MCF 10A (cell line): ENCODE results near the gene IGFBPL1. TPM values are rescaled to one million over a fixed set of nuclear protein-coding genes. Genes with fewer than 3 reads are reported as not detected.
"Not testable (repeated sequence)": the region's sequence is repeated elsewhere in the genome, so short reads cannot be mapped to it uniquely, and the experiment has no call there.

Experiments
- Bru-seq: library from RNA; stranded (reverse); fragments of 400-500 nt; gene quantifications from one replicate; lab custom pipeline; 2021; lab: Mats Ljungman, UMichigan
- BruChase-seq, 2 experiments: library from RNA; stranded (reverse); fragments of 400-500 nt; gene quantifications; one replicate each; lab custom pipeline; 2021; lab: Mats Ljungman, UMichigan
- BruUV-seq: library from RNA; stranded (reverse); fragments of 400-500 nt; replicated peaks from 2 replicates; lab custom pipeline; 2021; lab: Mats Ljungman, UMichigan
- CTCF ChIA-PET: fragments of 300-600 bp; sonication (Branson Sonifier 250); formaldehyde crosslinking; extraction: SDS; loops from one replicate; lab custom pipeline; 2021; ENCODE audit warnings: antibody characterized with exemption, inconsistent platforms; lab: Yijun Ruan, JAX
- POLR2A ChIA-PET: fragments of 300-600, 350-650 bp; sonication (Branson Sonifier 250); formaldehyde crosslinking; extraction: SDS; loops from one replicate; lab custom pipeline; 2020; ENCODE audit warnings: antibody characterized with exemption, inconsistent platforms; lab: Yijun Ruan, JAX
- DNase-seq: peaks from one replicate; pipeline ENCODE4 v3.0.0-alpha.2; 2018; ENCODE audit not compliant: unreplicated experiment
- H3K27ac Mint-ChIP-seq: one replicate; pipeline ENCODE4 v1.8.0; 2022; ENCODE audit warnings: mild to moderate bottlenecking, low read depth, mixed read lengths; ENCODE audit not compliant: unreplicated experiment
- H3K27me3 Mint-ChIP-seq: one replicate; pipeline ENCODE4 v1.8.0; 2022; ENCODE audit warnings: mixed read lengths; ENCODE audit not compliant: insufficient read depth, unreplicated experiment
- H3K36me3 Mint-ChIP-seq: one replicate; pipeline ENCODE4 v1.8.0; 2022; ENCODE audit warnings: mild to moderate bottlenecking, moderate library complexity, mixed read lengths; ENCODE audit not compliant: insufficient read depth, unreplicated experiment
- H3K4me1 Mint-ChIP-seq: one replicate; pipeline ENCODE4 v1.8.0; 2022; ENCODE audit warnings: mixed read lengths; ENCODE audit not compliant: insufficient read depth, unreplicated experiment
- H3K4me3 Mint-ChIP-seq: one replicate; pipeline ENCODE4 v1.8.0; 2022; ENCODE audit warnings: mild to moderate bottlenecking, moderate library complexity, mixed read lengths; ENCODE audit not compliant: unreplicated experiment
- H3K9me3 Mint-ChIP-seq: one replicate; pipeline ENCODE4 v1.8.0; 2022; ENCODE audit warnings: mixed read lengths; ENCODE audit not compliant: unreplicated experiment
- intact Hi-C: fragments of 100-400 bp; cut with micrococcal nuclease; formaldehyde crosslinking; loops from 2 replicates; pipeline ENCODE4 v1.14.1; 2022
- long read RNA-seq: library from polyadenylated mRNA; stranded (forward); transcript quantifications from one replicate; pipeline ENCODE4 v2.0.0, GENCODE V29; 2022
- total RNA-seq: library from RNA; stranded (reverse); gene quantifications from 2 replicates; pipeline ENCODE4 v1.2.3, GENCODE V29; 2022
- TF ChIP-seq, protein P1 (sequence below): fragments of 200-600 bp; IDR thresholded peaks from one replicate; pipeline ENCODE4 v1.8.0; 2022; ENCODE audit warnings: antibody characterized with exemption, mild to moderate bottlenecking; ENCODE audit not compliant: unreplicated experiment

IGFBPL1 gene, protein sequence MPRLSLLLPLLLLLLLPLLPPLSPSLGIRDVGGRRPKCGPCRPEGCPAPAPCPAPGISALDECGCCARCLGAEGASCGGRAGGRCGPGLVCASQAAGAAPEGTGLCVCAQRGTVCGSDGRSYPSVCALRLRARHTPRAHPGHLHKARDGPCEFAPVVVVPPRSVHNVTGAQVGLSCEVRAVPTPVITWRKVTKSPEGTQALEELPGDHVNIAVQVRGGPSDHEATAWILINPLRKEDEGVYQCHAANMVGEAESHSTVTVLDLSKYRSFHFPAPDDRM
- not detected in 2 replicates for total RNA-seq
- not detected for Bru-seq, nascent RNA
- BruChase-seq, experiment 1, labeled RNA remaining after a 6-hour chase, result not detected
- not detected for BruChase-seq, experiment 2, labeled RNA remaining after a 2-hour chase
- long read RNA-seq, result 0 reads

DNA sequence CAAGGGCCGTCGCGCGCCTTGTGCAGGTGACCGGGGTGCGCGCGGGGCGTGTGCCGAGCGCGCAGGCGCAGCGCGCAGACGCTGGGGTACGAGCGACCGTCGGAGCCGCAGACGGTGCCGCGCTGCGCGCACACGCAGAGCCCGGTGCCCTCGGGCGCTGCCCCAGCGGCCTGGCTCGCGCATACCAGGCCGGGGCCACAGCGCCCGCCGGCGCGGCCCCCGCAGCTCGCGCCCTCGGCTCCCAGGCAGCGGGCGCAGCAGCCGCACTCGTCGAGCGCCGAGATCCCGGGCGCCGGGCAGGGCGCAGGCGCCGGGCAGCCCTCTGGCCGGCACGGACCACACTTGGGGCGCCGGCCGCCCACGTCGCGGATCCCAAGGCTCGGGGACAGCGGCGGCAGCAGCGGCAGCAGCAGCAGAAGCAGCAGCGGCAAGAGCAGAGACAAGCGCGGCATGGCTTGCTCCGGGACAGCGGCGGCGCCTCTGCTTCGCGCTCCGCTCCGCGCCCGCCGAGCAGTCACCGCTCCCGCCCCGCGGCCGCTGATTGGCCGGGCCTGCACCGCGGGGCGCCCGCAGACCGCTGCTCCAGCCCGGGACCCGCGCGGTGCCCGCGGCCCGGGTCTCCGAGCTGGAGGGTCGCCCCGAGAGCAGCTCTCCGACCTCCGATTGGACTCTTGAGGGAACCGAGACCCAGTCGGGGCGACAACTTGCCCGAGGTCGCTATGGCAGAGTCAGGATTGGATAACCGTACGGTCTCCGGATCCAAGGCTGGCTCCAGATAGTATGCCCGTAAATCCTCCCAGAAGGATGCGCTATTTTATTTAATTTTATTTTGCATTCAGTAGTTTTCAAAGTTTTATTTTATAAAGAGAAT is at the start of gene IGFBPL1:
TSS of gene IGFBPL1 (minus strand) at position 482 of the 871 bp plus-strand sequence. CDS start at position 452, 30 bp downstream.
- no peak within 1 kb of the TSS for H3K27ac Mint-ChIP-seq
- H3K4me1 Mint-ChIP-seq, result no peaks in the 10 kb centered on the region
- no peak within 1 kb of the TSS for H3K4me3 Mint-ChIP-seq
- TF ChIP-seq, protein P1, sequence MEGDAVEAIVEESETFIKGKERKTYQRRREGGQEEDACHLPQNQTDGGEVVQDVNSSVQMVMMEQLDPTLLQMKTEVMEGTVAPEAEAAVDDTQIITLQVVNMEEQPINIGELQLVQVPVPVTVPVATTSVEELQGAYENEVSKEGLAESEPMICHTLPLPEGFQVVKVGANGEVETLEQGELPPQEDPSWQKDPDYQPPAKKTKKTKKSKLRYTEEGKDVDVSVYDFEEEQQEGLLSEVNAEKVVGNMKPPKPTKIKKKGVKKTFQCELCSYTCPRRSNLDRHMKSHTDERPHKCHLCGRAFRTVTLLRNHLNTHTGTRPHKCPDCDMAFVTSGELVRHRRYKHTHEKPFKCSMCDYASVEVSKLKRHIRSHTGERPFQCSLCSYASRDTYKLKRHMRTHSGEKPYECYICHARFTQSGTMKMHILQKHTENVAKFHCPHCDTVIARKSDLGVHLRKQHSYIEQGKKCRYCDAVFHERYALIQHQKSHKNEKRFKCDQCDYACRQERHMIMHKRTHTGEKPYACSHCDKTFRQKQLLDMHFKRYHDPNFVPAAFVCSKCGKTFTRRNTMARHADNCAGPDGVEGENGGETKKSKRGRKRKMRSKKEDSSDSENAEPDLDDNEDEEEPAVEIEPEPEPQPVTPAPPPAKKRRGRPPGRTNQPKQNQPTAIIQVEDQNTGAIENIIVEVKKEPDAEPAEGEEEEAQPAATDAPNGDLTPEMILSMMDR, result no peak
- ChIA-PET POLR2A (no interaction called here), CTCF (interaction anchor here (0.6 kb wide), 1 partner anchor 944 kb away, joined by 4 read pairs; no protein-coding TSS in a partner anchor)
- DNase-seq, result no peak
- BruUV-seq, result no TSS peak
- H3K27me3 Mint-ChIP-seq, result peaks cover 38% of the 10 kb centered on the region
- intact Hi-C loops, result no loop called here
- no peaks in the 10 kb centered on the region for H3K9me3 Mint-ChIP-seq
- no peaks in the 10 kb centered on the region for H3K36me3 Mint-ChIP-seq

DNA sequence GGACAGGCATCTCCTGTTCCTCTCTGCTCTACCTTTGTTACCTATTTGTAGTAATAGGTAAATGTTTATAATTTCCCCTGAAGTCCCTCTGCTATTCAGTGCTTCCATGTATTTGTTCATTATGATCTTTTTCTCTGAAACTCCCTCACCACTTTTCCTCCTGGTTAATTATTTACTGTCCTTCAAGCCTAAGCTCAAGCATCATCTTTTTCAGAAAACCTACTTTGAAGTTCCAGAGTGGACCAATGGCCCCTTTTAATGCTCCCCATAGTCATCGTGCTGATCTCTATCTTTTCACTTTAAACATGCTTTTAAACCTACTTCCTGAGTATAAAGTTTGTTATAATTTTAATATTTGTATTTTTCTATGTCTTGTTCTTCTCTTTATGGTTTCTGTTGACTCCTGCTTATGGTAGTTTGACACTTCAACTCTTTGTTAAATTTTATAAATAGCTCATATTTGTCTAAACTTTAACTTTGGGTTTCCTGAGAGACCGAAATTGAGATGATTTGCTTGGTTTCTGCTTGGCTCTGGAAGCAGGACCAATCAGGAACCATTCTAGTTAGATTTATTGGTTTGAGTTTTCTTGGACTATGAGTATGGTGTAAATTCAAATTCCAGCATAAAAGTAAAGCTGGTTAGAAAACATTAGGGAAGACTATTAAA is 48.5 kb upstream of the IGFBPL1 start:
- intact Hi-C loops, H3K9me3 Mint-ChIP-seq, POLR2A ChIA-PET, H3K27ac Mint-ChIP-seq, H3K36me3 Mint-ChIP-seq, DNase-seq, BruUV-seq, H3K4me3 Mint-ChIP-seq: not testable (repeated sequence)
- peaks cover 19% of the 10 kb centered on the region for H3K27me3 Mint-ChIP-seq
- CTCF ChIA-PET, result interaction anchor here (0.6 kb wide), 1 partner anchor 15 kb away, joined by 3 read pairs; no protein-coding TSS in a partner anchor
- H3K4me1 Mint-ChIP-seq, result peaks cover 11% of the 10 kb centered on the region

DNA sequence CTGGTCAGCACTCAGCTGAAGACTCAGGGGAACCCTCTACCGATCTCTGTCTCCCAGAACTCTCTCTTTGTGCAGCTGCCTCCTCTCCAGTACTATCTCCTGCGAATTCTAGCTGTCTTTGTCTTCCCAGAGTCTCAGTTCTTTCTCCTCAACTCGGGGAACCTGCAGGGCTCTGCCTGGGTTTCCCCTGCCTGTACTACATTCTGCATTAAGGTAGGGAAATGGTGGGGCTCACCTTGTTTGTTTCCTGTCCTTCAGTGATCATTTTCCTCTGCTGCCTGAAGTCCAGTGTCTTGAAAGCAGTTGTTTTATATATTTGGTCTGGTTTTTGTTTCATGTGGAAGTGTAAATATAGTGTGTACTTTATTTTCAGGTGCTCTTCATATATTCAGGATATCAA is 43.1 kb upstream of the IGFBPL1 start:
- ChIA-PET CTCF (interaction anchor here (0.7 to 0.9 kb wide), 2 partner anchors 34 to 35 kb away, joined by 3 read pairs; no protein-coding TSS in a partner anchor), POLR2A (no interaction called here)
- Mint-ChIP-seq H3K27me3 (peaks cover 47% of the 10 kb centered on the region), H3K27ac (no peak overlapping the region), H3K4me3 (no peak overlapping the region), H3K36me3 (peaks cover 7% of the 10 kb centered on the region), H3K9me3 (no peaks in the 10 kb centered on the region), H3K4me1 (peaks cover 4% of the 10 kb centered on the region)
- no peak for DNase-seq
- TF ChIP-seq, protein P1, result no peak
- no TSS peak for BruUV-seq
- intact Hi-C loops, result no loop called here

DNA sequence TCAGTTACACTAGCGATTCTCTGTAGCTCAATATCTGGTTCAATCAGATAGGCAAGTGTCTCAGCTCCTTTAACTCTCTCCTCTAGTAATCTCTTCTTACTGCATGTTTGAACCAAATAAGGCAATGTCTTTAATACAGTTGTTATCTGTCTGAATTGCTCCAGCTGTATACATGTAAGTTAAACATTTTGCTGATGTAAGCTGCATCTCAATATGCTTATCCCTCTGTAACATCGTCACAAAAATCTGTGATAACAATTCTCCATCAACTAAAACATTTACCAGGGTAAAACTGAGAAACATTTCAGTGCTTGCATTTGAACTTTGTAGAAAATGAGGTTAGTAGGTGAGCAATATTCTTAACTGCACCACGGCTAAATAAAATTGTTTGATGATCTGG is 29.6 kb upstream of the IGFBPL1 start:
- DNase-seq, result no peak

More for the DNA sequence above, 29.6 kb upstream of the IGFBPL1 start:
- no TSS peak for BruUV-seq
- Mint-ChIP-seq H3K4me3 (no peak overlapping the region), H3K27me3 (no peaks in the 10 kb centered on the region), H3K36me3 (no peaks in the 10 kb centered on the region), H3K27ac (no peak overlapping the region), H3K4me1 (no peaks in the 10 kb centered on the region), H3K9me3 (peaks cover 12% of the 10 kb centered on the region)
- ChIA-PET CTCF (interaction anchor here (1.9 kb wide), 1 partner anchor 21 kb away, joined by 8 read pairs; no protein-coding TSS in a partner anchor), POLR2A (no interaction called here)
- intact Hi-C loops, result no loop called here
- TF ChIP-seq, protein P1, result no peak
